HL-60 (cell line): Measurements from ENCODE around the gene AKT3.

Experiments
- GABPA ChIP-seq: IDR thresholded peaks from 2 replicates; pipeline ENCODE4 v1.6.1; 2012; ENCODE audit warnings: low read depth
- POLR2AphosphoS5 ChIP-seq: IDR thresholded peaks from 2 replicates; pipeline ENCODE4 v1.6.1; 2012; ENCODE audit warnings: low read depth
- SPI1 ChIP-seq: IDR thresholded peaks from 2 replicates; pipeline ENCODE4 v1.6.1; 2012; ENCODE audit warnings: low read depth, mild to moderate bottlenecking, borderline replicate concordance
- TF ChIP-seq, protein P1 (sequence below): IDR thresholded peaks from 2 replicates; pipeline ENCODE4 v1.6.1; 2012; ENCODE audit warnings: low read depth; ENCODE audit not compliant: insufficient replicate concordance
- TF ChIP-seq, protein P2 (sequence below): IDR thresholded peaks from one replicate; pipeline ENCODE4 v1.5.1; 2011; ENCODE audit warnings: low read length, control low read depth, inconsistent platforms; ENCODE audit not compliant: insufficient read depth

DNA sequence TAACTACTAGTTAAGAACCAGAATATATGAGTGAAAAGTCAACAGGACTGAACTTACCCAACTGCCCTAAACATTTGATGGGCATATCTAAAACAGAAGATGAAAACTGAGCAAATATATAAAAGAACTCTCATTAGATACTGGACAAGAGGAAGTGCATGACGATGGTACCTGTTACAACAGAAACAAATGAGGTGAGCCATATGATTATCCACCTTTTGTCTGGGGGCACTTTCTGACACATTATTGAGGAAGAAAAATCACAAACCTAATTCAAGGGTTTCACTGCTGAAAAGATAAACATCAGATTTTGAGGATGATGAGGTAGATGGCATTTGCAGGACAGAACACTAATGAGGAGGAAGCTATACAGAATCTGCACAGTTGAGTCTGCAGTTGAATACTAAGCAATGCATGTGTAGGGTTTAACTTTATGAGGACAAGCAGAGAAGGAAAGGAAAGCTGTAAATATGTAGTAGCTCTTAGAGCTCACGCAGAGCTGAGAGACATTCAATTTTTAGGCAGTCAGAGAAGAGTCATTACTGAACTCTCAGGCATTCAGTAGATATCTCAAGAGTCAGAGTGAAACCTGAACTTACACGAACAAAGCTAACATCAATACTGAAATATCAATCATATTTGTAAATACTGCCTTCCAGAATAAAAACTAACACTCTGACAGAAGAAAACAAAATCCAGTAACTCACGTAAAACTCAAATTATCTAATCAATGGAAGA, 262.1 kb downstream of the AKT3 start:
- TF ChIP-seq, protein P1, sequence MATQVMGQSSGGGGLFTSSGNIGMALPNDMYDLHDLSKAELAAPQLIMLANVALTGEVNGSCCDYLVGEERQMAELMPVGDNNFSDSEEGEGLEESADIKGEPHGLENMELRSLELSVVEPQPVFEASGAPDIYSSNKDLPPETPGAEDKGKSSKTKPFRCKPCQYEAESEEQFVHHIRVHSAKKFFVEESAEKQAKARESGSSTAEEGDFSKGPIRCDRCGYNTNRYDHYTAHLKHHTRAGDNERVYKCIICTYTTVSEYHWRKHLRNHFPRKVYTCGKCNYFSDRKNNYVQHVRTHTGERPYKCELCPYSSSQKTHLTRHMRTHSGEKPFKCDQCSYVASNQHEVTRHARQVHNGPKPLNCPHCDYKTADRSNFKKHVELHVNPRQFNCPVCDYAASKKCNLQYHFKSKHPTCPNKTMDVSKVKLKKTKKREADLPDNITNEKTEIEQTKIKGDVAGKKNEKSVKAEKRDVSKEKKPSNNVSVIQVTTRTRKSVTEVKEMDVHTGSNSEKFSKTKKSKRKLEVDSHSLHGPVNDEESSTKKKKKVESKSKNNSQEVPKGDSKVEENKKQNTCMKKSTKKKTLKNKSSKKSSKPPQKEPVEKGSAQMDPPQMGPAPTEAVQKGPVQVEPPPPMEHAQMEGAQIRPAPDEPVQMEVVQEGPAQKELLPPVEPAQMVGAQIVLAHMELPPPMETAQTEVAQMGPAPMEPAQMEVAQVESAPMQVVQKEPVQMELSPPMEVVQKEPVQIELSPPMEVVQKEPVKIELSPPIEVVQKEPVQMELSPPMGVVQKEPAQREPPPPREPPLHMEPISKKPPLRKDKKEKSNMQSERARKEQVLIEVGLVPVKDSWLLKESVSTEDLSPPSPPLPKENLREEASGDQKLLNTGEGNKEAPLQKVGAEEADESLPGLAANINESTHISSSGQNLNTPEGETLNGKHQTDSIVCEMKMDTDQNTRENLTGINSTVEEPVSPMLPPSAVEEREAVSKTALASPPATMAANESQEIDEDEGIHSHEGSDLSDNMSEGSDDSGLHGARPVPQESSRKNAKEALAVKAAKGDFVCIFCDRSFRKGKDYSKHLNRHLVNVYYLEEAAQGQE: no peak
- TF ChIP-seq, protein P2, sequence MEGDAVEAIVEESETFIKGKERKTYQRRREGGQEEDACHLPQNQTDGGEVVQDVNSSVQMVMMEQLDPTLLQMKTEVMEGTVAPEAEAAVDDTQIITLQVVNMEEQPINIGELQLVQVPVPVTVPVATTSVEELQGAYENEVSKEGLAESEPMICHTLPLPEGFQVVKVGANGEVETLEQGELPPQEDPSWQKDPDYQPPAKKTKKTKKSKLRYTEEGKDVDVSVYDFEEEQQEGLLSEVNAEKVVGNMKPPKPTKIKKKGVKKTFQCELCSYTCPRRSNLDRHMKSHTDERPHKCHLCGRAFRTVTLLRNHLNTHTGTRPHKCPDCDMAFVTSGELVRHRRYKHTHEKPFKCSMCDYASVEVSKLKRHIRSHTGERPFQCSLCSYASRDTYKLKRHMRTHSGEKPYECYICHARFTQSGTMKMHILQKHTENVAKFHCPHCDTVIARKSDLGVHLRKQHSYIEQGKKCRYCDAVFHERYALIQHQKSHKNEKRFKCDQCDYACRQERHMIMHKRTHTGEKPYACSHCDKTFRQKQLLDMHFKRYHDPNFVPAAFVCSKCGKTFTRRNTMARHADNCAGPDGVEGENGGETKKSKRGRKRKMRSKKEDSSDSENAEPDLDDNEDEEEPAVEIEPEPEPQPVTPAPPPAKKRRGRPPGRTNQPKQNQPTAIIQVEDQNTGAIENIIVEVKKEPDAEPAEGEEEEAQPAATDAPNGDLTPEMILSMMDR: no peak
- TF ChIP-seq POLR2AphosphoS5 (no peak), GABPA (no peak), SPI1 (no peak)
